HG02642 (cell line): ENCODE results near the gene ZXDC.

Source experiments
- ATAC-seq: cut with Tn5 transposase; IDR thresholded peaks from one replicate; pipeline ENCODE4 v1.9.1; 2021; ENCODE audit warnings: mild to moderate bottlenecking; ENCODE audit not compliant: unreplicated experiment, poor library complexity

Gene ZXDC

DNA sequence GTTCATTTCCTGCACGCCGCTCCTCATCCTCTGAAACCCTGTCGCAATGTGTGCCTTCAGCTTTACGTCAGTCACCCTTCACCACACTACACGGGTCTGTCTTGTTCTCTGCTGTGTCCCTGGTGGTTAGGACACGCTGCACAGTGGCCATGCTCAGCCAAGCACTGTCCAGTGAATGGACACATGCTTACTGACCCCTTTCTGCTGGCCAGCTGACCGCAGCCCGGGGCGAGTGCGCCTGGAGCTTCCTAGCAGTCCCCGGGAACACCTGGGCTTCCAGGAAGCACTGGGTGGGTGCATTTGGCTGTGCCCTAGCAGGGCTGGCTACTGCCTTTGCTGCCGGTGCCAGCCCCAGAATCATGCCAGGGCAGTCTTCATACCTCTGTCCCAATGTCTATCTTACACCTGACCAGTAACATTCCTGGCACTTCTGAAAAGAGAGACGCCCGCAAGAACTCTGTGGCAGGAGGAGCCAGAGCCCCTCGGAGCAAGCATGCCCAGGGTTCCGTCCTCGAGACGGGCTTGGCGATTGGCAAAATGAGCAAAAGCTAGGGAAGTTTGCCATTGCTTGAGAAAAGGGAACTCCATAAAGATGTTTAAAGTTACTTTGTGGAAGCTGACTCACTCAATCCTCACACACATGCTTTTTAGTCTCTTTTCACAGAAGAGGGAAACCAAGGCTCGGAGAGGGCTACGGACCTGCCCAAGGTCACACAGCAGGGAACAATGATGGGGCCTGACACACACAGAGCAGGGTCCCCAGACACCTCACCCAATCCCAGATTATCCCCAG is 15.7 kb upstream of the ZXDC start:
- no peak for ATAC-seq

DNA sequence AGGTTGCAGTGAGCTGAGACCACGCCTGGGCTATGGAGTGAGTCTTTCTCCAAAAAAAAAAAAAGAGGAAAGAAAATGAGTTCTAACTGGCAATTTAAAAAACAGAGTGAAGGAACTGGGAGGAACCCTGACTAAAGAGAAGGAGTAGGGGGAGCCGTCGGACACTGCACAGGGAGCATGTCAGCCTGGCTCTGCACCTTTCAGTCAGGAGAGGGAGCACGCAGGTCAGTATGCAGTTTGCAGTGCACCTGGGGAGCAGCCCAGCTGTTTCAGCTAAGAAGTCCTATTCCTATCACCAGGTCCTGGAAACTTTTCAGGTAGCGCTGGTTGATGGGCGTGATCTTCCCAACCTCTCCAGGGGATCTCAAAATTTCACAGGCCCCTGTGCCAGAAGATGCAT is 14.9 kb upstream of the ZXDC start:
- no peak for ATAC-seq

DNA sequence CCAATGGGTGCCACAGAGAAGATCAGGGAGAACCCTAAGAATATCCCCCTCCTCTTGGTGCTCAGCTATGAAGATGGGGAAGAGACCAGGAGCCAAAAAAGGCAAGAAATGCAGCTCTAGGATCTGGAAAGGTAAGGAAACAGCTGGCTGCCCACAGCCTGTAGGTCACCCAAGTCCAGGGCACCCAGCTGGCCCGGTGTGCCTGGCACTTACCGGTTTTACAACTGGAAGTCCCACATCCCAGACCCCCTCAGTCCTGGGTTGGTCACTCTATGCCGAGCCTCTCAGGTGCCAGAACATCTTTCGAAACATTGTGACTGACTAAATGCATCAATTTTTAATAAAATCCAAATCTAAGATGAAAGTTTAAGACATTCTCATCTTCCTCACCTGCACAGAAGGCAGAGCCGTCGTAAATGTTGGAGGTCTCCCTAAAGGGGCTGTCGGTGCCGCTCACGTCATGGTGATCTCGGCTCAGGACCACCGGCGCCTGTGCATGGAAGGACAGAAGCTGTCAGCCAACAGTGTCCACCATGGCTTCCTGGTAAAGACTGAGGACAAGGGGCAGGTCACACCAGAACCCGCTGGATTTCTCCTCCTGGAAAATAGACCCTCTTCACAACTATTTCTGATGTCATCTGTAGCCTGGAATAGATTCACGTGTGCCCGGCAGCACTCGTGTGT is 13.3 kb upstream of the ZXDC start:
- ATAC-seq: no peak

DNA sequence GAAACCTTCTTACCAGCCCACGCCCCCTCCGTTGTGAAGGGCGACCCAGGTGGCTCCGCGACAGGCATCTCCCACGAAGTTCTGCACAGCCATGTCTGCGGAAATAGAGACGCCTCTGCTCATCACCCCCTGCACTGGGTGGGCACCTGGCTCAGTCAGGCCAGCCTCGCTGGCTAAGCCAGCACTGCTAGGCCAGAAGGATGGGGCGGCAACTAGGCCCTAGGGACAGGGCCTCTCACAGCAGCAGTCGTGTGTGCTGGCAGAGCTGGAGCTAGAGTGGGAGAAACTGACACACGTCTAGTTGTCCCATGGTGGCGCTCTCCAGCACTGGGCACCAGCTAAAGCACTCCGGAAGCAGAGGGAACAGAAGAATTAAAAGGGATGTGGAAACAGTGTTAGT is 12.5 kb upstream of the ZXDC start:
- no peak for ATAC-seq

DNA sequence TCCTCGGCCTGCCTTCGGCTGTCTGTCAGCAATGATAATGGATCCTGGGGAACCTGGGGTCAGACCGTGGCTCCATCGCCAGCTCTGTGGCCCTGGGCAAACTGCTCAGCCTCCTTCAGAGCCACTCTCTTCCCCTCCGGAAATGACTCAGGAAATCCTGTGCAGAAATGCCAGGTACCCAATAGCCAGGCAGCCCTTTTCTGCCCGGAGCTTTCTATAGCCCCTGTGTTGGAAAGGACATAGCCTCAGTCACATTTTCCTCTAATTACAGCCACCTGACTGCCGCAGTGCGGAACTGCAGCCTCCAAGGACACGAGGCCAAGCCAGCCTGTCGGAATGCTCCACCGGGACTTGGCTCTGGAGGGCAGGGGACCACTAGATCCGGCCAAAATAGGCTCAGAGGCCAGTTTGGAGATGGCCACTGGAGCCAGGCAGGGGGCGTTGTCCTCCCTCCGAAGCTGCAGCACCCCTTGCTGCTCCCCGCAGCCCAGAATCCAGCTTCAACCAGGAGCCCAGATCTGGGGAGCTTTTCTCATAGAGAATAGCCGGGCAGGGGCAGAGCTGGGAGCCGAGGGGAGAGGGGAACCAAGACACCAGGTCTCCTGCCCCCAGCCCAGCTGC is 11.6 kb upstream of the ZXDC start:
- ATAC-seq: no peak

DNA sequence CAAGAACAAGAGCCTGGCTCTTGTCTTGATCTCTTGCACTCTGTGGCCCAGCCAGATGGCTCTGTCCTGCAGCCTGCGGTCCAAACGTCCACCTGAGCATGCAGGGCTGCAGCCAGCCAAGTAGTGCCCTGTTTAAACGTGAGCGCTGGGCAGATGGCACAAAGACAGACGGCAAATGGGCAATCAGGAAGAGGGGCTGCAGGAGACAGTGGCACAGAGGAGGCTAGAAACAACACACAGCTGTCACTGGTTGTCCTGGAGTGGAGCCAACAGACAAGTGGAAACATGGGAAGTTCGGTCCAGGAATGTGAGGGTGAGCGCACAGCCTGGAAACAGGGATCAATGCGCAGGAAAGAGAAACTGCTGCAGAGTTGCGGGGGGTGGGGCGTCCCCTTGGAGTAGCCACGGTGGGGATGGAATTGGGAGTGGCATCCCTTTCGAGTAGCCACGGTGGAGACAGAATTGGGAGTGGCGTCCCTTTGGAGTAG is 10.7 kb upstream of the ZXDC start:
- ATAC-seq: no peak

DNA sequence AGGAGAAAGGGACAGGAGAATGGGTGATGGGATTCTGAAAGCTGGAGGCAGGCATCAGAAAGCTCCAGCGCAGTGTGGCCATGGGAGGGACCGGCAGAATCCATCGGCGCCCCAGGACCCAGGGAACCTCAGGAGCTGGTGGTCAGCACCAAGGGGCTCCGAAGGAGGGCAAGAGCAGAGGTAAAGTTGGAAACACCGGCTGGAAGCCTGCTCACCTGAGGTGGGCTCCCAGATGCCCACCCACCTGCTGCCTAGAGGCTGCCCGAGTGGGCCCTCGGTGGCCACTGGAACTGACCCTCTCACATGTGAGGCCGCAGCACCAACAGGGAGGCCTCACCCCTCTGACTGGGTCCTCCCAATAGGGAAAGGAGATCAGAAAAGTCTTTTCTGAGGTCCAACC is 10.3 kb upstream of the ZXDC start:
- ATAC-seq: no peak

DNA sequence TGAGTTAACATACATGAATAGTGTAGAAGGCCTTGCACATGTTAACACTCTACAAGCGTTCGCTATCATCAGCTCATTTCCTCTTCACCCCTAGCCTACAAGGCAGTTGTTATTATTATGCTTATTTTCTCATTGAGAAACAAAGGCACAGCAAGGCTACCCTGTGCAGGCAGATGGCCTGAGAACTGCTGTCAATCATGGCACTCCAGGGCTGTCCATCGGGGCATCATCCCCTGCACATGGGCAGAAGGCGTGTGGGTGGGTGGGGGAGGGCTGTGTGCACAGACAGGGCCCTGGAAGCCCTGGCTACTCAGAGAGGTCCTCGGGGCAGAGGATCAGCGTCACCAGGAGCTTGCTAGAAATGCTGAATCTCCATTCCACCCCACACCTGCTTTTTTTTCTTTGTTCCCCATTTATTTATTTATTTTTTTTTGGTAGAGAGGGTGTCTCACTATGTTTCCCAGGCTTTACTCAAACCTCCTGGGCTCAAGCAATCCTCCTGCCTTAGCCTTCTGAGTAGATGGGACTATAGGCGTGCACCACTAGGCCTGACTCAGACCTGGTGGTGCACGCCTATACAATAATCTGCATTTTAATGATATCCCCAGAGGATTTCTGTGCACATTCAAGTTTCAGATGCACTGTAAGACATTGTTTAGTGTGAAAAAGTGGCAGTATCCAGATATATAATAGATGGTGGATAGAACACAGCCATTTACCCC is 9.6 kb upstream of the ZXDC start:
- ATAC-seq: no peak

DNA sequence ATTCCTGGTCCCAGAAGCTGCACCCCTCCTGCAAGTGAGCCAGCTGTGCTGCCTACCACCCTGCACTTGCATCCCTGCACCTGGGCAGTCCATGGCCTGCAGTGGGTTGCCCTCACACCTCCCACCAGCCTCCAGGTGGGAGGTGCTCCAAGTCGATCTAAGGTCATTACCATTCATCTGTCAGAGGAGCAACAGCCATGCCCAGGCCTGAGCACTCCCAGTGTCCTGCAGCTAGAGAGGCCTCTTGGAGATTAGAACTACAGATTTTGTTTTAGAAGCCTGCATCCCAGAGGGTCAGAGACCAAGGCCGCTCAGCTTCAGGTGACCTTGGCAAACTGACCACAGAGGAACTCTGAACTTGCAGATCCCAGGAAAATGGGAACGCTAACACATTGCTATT is 9.0 kb upstream of the ZXDC start:
- ATAC-seq: no peak

DNA sequence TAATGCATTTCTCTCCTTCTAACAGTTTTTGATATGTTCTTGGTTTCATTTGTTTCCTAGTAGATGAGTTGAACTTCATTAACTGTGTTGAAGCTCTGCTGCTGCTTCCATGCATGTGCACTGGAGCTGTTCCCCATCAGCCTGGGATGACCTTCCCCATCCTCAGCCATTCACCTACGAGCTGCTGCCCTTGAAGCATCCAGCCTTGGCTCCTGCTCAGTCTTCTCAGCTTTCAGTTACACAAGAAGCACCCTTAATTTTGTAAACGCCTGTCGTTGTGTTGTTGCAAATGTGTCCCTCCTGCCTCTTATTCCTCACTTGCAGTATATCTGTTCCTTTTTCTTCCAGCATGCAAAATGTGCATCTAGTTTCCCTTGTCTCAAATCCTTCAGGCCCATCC is 8.5 kb upstream of the ZXDC start:
- ATAC-seq: no peak

DNA sequence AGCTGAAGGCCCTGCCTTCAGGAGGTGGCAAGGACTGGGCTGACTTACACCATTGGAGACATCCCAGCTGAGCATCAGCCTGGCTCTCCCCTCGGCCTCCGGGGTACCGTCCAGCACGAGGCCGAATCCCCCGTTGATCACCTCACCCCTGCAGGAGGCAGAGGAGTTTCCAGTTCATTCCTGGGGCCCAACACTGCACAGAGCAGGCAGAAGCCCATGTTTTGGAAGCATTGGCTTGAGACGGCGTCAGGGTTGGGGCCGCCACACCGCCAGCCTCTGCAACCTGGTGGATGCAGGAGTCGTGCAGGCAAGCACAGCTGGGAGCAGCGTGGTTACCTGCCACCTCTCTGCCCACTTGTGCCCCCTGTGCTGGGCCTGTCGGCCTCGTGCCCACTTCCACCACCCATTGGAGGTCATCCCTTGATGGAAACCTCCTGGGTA is 7.7 kb upstream of the ZXDC start:
- no peak for ATAC-seq

DNA sequence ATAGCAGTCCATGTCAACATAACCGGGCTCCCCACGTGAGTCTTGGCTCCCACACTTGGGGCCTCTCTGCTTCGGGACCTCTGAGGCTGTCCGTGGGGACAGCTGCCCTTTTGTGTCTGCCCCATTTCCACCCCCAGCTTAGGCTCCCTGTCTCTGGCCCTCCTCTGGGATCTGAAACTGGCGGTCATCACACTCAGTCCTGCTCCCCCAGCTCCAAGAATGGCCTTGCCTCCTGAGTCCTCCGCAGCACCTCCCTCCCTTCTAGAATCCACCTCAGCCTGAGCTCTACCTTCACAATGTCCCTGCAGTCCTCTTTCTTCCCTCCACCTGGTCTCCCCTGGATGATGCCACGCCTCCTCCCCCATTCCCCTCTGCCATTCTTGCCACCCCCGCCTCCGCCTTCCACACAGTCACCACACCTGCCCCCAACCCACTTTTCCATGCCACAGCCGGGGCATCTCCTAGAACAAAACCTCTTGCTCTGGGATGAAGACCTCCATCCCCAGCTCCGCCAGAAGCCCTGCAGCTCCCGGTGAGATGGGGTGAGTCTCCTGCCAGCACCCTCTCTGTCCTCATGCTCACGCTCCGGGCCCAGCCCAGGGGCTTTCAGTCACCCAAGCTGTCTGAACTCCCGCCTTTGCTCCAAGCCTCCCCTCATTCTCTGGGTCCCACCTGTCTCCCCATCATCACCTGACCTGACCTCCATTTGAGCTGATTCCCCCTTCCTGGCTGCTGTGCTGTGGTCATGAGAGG is 7.0 kb upstream of the ZXDC start:
- ATAC-seq: no peak

DNA sequence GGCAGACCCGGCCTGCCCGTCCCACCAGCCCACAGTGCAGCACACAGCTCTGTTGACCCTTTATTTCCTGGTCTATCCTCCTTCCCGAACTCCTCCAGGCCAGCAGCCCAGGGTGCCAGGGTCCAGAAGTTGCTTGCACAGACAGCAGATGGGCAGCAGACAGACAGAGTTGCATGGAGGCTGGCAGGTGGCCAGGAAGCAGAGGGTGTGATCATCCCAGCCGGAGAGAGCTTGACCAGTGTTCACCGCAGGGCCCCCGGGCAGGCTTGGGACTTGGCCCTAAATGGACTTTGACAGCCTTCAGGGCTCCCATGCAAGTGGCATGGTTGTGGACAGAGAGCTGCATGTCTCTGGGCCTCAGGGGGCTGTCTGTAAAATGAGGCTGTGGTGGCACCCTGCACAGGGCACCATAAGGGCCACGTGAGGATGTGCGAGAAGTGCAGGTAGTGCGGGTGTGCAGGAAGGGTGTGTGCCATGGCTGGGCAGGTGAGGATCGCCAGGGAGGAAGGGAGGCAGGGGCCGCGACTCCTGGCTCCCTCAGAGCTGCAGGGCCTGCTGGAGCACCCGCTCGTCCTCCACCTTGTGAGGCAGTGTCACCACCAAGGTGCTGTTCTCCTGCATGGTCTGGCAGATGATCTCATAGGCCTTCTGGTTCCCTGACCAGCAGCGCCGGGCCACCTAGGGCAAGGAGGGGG is 6.3 kb upstream of the ZXDC start:
- no peak for ATAC-seq

DNA sequence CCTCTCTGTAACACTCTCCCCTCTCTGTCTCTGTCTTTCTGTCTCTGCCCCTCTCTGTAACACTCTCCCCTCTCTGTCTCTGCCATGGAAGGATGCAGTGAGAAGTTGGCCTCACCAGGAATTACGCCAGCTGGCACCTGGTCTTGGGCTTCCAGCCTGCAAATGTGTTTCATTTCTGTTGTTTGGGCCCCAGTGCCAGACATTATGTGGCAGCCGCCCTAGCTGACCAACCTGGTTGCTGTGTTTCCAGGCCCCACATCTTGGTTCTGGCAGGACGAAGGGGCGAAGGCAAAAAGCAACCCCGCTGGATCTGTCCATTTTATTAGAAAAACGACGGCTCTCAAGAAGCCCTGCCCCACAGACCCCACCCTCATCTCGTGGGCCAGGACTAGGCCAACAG is 5.2 kb upstream of the ZXDC start:
- ATAC-seq: no peak

DNA sequence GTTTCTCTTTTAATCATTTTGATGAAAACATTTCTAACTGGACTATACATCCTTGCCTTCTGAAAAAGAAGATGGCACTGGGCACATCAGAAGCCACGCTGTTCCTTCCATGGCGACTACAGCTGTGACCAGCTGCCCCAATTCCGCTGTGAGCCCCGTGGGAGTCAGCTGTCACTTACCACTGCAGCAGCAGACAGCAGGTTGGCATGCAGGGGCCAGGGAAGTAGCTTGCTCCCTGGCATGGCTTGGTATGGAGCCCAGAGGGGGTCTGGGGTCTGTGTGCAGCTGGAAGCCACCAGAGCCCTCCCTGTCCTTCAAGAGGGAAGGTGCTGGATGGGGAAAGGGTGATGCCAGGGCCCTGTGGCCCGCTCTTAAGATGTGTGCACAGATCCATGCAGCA is 4.5 kb upstream of the ZXDC start:
- ATAC-seq: no peak

DNA sequence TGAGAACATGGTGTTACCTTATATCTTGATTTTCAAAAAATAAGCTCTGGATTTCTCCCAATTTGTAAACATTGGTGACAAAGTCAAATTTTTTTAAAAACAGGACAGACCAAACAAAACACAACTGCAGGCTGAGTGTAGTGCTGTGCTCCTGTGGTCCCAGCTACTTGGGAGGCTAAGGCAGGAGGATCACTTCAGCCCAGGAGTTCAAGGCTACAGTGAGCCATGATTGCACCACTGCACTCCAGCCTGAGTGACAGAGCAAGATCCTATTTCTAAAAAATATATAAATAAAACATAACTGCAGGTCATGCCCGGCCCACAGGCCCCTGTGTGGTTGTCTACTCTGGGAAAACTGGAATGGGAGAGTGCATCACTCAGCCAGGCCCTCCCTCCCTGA is 4.0 kb upstream of the ZXDC start:
- no peak for ATAC-seq

DNA sequence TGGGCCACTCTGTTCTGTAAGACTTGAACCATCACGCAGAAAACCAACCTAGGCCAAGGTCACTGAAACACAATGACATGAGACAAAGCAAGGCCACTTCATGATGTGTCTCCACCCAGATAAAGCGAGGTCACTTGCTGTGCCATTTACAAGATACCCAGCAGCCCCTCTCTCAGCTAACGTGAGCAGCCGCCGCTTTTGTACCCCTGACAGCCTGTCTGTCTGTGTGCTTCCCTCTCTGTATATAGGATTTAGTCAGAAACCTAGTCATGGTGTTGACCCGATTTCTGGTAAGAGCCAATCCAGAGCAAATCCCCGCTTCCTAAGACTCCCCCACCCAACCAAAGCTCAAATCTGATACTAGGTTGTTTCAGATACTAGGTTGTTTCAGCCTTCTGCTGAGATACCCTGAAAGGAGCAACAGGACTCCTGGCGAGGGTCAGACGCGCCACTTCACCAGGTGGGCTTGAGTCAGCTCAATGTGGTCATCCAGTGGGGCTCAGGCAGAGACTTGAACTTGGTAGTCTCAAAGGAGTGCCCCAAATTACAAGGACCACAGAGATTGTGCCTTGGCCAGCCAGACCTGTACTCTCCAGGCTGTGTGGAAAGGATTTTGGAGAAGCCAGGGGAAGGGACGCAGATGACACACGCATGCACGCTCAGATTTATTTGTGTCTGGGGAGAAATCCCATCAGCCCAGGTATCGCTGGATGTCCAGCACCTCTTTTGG is 3.1 kb upstream of the ZXDC start:
- ATAC-seq: no peak

DNA sequence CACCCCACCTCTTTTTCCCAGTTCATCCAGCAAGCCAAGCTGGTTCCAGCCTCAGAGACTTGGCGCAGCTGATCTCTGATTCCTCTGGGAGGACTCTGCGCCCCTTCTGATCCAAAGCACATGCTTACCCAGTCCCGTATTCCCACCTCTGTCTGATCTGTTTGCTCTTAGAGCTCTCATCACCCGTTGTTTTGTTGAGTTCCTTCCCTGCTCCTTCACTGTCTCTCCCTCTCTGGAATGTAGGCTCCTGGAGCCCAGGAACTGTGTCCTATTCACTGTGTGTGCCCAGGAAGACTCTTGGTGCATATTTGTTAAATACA is 1.3 kb upstream of the ZXDC start:
- ATAC-seq: no peak
